Endothelial cell (in vitro differentiated cells): ENCODE data around the gene DXO. TPM values are rescaled to one million over a fixed set of nuclear protein-coding genes. Genes with fewer than 3 reads are reported as not detected.
"Not testable (repeated sequence)": the region's sequence is repeated elsewhere in the genome, so short reads cannot be mapped to it uniquely, and the experiment has no call there.

Source experiments
- DNase-seq: peaks from one replicate; pipeline ENCODE4 v3.0.0; 2021; ENCODE audit warnings: low spot score
- H3K27ac Mint-ChIP-seq: one replicate; pipeline ENCODE4 v1.8.0; 2021; ENCODE audit warnings: mixed read lengths, inconsistent platforms; ENCODE audit not compliant: unreplicated experiment
- H3K27me3 Mint-ChIP-seq: one replicate; pipeline ENCODE4 v1.8.0; 2021; ENCODE audit warnings: mild to moderate bottlenecking, moderate library complexity, mixed read lengths, inconsistent platforms; ENCODE audit not compliant: unreplicated experiment
- H3K36me3 Mint-ChIP-seq: one replicate; pipeline ENCODE4 v1.8.0; 2021; ENCODE audit warnings: mild to moderate bottlenecking, low read depth, mixed read lengths, inconsistent platforms; ENCODE audit not compliant: unreplicated experiment
- H3K4me1 Mint-ChIP-seq: one replicate; pipeline ENCODE4 v1.8.0; 2021; ENCODE audit warnings: mild to moderate bottlenecking, mixed read lengths, inconsistent platforms; ENCODE audit not compliant: unreplicated experiment
- H3K4me3 Mint-ChIP-seq: one replicate; pipeline ENCODE4 v1.8.0; 2021; ENCODE audit warnings: mild to moderate bottlenecking, mixed read lengths, inconsistent platforms; ENCODE audit not compliant: unreplicated experiment
- H3K9me3 Mint-ChIP-seq: one replicate; pipeline ENCODE4 v1.8.0; 2021; ENCODE audit warnings: mixed read lengths, inconsistent platforms; ENCODE audit not compliant: unreplicated experiment
- long read RNA-seq: library from polyadenylated mRNA; unstranded; transcript quantifications from one replicate; pipeline ENCODE4 v2.0.0, GENCODE V29; 2020; ENCODE audit not compliant: unreplicated experiment
- total RNA-seq: library from RNA; stranded (reverse); fragmentation: NEBNext Ultra II Directional; extraction: Animal tissue kit (Norgen Biotek cat#: 25700); gene quantifications from one replicate; pipeline ENCODE4 v1.2.1, GENCODE V29; 2021; ENCODE audit not compliant: unreplicated experiment
- TF ChIP-seq, protein P1 (sequence below): fragments of 200-600 bp; sonication (generic); IDR thresholded peaks from one replicate; pipeline ENCODE4 v1.5.0; 2021; ENCODE audit warnings: antibody characterized with exemption; ENCODE audit not compliant: unreplicated experiment

DXO gene
- total RNA-seq, result 12.6 TPM
- long read RNA-seq, partial matches to known transcripts, result 0 of 5 reads
- long read RNA-seq, other reads (novel, unspliced or antisense), result 3 of 5 reads

DNA sequence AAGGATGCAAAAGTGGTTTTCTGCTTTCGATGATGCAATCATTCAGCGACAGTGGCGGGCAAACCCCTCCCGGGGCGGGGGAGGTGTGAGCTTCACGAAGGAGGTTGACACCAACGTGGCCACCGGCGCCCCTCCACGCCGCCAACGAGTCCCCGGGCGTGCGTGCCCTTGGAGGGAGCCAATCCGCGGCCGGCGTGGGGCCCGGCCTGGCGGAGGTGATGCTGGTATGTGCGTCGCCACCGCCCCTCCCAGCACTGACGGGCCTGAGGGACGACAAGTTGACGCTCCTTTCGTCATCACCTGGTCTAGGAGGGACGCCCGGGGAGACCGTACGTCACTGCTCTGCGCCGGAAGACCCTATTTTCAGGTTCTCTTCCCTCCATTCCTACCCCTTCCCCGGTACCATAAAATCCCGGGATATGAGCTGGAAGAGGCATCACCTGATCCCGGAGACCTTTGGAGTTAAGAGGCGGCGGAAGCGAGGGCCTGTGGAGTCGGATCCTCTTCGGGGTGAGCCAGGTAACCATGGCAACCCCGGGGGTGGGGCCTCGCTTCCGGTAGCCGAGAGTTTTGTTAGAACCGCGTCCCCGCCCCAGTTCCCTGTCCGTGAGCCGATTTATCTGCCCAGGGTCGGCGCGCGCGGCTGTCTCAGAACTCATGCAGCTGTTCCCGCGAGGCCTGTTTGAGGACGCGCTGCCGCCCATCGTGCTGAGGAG is at the start of gene DXO:
Gene DXO (minus strand): TSS at position 146 of the 716 bp plus-strand sequence. CDS start 463 bp downstream, outside the sequence.
- DNase-seq, result peak; percentile 80
- peaks cover 22% of the 10 kb centered on the region for H3K36me3 Mint-ChIP-seq

DNA sequence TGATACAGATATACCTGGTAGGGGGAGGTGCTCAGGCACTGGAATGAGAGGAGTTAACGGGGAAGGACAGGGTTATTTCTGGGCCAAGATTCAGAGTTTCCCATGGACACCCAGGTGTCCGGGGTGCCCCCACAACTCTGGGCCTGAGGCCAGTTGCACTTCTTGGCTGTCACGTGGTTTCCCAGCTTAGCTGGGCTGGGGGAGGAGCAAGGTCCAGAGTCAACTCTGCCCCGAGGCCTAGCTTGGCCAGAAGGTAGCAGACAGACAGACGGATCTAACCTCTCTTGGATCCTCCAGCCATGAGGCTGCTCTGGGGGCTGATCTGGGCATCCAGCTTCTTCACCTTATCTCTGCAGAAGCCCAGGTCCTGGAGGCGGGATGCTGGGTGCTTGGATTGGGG is 42.6 kb upstream of the DXO start, which contains the start of gene C4B:
Gene C4B (plus strand): TSS at position 249 of the 400 bp plus-strand sequence. CDS start 51 bp downstream, at position 300.
- not testable (repeated sequence) for H3K36me3 Mint-ChIP-seq, H3K4me3 Mint-ChIP-seq, H3K4me1 Mint-ChIP-seq, DNase-seq, H3K9me3 Mint-ChIP-seq, H3K27me3 Mint-ChIP-seq, H3K27ac Mint-ChIP-seq

More for the DNA sequence above, at the start of gene DXO:
- Mint-ChIP-seq H3K27me3 (peaks cover 10% of the 10 kb centered on the region), H3K4me3 (peak within 1 kb of the TSS; percentile 87), H3K27ac (peak within 1 kb of the TSS; percentile 98), H3K4me1 (peaks cover 10% of the 10 kb centered on the region), H3K9me3 (no peaks in the 10 kb centered on the region)
- TF ChIP-seq, protein P1, sequence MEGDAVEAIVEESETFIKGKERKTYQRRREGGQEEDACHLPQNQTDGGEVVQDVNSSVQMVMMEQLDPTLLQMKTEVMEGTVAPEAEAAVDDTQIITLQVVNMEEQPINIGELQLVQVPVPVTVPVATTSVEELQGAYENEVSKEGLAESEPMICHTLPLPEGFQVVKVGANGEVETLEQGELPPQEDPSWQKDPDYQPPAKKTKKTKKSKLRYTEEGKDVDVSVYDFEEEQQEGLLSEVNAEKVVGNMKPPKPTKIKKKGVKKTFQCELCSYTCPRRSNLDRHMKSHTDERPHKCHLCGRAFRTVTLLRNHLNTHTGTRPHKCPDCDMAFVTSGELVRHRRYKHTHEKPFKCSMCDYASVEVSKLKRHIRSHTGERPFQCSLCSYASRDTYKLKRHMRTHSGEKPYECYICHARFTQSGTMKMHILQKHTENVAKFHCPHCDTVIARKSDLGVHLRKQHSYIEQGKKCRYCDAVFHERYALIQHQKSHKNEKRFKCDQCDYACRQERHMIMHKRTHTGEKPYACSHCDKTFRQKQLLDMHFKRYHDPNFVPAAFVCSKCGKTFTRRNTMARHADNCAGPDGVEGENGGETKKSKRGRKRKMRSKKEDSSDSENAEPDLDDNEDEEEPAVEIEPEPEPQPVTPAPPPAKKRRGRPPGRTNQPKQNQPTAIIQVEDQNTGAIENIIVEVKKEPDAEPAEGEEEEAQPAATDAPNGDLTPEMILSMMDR, result no peak

DNA sequence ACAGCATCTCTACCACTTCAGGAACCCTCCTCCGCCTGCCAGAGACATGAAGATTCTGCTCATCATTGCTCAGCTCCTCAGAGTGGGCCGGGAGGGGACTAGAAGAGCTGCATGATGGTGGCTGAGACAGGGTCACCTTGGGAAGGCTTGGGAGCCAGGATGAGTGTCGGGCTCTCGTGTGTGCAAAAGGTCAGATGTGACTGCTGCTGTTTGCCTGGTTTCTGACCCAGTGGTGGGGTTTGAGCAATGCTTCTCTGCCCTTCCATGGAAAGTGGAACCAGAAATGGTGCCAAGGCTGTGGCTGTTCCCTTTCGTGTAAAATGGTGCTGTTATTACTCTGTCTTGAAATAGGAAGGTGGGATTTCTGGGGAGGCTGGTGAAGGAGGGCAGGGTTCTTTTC is 41.8 kb upstream of the DXO start:
- not testable (repeated sequence) for H3K27me3 Mint-ChIP-seq, H3K36me3 Mint-ChIP-seq, DNase-seq, H3K27ac Mint-ChIP-seq, H3K9me3 Mint-ChIP-seq, H3K4me1 Mint-ChIP-seq, H3K4me3 Mint-ChIP-seq

DNA sequence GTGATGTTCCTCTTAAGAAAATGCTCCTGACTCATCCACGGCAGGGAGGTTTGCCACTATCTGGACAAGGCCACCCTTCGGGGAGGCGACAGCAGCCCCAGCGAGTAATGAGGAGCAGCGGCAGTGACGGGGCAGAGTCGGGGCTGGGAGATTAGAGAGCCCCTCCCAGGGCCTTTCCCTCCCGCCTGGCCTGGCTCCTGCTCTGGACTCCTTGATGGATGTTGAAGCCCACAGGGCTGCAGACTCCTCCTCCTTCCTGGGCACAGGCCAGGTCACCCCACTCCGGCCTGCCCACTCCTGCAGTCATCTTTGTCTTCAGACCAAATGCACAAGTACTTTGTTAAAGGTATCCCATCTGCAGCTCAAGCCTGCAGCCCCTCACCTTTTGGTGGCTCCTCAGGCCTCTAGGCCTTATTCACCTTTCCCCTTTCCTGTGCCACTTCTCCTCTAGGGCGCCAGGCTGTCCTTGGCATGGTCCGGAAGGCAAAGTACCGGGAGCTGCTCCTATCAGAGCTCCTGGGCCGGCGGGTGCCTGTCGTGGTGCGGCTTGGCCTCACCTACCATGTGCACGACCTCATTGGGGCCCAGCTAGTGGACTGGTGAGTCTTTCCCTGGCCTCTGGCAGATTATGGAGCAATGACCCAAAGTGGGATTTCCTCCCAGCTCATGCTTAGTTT is 41.1 kb upstream of the DXO start:
- not testable (repeated sequence) for H3K36me3 Mint-ChIP-seq, DNase-seq, H3K4me3 Mint-ChIP-seq, H3K9me3 Mint-ChIP-seq, H3K4me1 Mint-ChIP-seq, H3K27me3 Mint-ChIP-seq, H3K27ac Mint-ChIP-seq

DNA sequence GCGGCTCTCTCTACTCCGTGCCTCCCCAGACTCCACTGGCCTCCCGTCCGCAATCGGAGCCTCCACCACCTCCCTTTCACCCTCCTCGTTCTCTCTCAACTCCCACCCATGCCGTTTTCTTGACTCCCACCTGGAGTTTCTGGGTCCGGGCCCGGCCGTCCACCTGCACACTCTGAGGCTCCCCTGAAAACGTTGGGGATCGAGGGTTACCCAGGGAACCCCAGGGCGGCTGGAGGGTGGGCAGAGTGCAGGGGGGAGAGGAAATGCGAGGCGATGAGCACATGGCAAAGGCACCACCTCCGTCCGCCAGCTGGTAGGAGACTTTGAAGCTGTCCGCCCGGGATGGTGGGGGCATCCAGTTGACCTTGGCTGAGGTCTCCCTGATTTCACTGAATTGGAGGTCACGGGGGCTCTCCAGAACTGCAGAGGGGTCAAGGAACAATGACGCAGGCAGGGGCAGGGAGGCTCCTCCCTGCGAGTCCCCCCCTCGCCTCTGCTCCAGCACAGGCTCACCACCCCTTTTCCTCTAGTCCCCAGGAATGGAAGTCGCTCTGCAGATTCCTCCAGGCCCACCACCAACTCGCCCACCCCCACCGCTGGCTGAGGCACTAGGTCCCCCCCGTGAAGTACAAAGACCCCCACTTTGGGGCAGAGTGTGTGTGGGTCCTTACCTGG is 39.1 kb upstream of the DXO start:
- not testable (repeated sequence) for DNase-seq, H3K9me3 Mint-ChIP-seq, H3K27ac Mint-ChIP-seq, H3K27me3 Mint-ChIP-seq, H3K4me3 Mint-ChIP-seq, H3K36me3 Mint-ChIP-seq, H3K4me1 Mint-ChIP-seq

DNA sequence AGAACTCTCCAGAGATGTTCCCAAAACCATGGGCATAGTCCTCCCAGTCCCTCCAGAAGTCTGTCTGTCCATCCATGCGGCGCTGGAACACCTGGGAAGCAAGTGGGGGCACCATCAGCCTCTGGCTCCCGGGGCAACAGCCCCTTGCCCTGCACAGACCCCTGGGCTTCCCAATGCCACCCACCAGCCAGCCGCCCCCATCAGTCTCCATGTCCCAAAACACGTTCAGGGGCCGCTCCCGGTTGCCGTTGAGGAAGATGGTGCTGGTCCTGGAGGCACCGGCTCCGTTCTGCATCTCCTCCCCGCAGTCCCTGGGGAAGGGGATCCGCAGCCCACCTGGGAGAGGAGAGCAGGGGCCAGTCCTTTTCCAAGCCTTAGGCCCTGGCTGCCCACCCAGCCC is 37.6 kb upstream of the DXO start:
- DNase-seq, H3K4me1 Mint-ChIP-seq, H3K36me3 Mint-ChIP-seq, H3K4me3 Mint-ChIP-seq, H3K27me3 Mint-ChIP-seq, H3K9me3 Mint-ChIP-seq, H3K27ac Mint-ChIP-seq: not testable (repeated sequence)

DNA sequence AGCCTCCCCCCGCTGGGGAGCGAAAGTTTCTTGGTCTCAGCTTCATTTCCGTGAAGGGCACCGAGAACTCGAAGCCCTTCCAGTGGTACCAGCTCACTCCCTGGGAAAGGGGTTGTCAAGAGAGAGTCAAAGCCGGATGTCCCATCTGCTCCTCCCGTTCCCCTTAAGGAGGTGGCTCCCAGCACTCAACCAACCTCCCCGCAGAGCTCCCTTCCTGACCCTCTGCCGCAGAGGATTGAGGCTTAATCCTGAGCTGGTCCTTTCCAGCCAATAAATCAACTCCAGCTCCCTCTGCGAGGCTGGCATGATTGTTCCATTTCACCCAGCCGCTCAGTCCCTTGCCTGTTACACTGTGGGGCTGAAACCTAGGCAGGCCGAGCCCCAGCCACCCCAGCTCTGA is 36.7 kb upstream of the DXO start:
- not testable (repeated sequence) for H3K27me3 Mint-ChIP-seq, H3K4me1 Mint-ChIP-seq, H3K36me3 Mint-ChIP-seq, H3K4me3 Mint-ChIP-seq, DNase-seq, H3K27ac Mint-ChIP-seq, H3K9me3 Mint-ChIP-seq

DNA sequence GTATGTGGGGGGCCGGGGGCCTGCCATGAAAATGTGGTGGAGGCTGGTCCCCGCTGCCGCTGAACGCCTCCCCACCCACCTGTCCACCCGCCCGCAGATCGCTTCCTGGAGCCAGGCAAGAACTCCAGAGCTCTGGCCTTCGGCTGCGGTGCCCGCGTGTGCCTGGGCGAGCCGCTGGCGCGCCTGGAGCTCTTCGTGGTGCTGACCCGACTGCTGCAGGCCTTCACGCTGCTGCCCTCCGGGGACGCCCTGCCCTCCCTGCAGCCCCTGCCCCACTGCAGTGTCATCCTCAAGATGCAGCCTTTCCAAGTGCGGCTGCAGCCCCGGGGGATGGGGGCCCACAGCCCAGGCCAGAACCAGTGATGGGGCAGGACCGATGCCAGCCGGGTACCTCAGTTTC is 36.1 kb upstream of the DXO start:
- H3K36me3 Mint-ChIP-seq, H3K9me3 Mint-ChIP-seq, H3K4me1 Mint-ChIP-seq, DNase-seq, H3K27me3 Mint-ChIP-seq, H3K4me3 Mint-ChIP-seq, H3K27ac Mint-ChIP-seq: not testable (repeated sequence)

DNA sequence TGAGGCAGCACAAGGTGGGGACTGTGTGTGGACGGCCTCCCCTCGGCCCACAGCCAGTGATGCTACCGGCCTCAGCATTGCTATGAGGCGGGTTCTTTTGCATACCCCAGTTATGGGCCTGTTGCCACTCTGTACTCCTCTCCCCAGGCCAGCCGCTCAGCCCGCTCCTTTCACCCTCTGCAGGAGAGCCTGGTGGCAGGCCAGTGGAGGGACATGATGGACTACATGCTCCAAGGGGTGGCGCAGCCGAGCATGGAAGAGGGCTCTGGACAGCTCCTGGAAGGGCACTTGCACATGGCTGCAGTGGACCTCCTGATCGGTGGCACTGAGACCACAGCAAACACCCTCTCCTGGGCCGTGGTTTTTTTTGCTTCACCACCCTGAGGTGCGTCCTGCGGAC is 35.1 kb upstream of the DXO start:
- not testable (repeated sequence) for H3K9me3 Mint-ChIP-seq, H3K27me3 Mint-ChIP-seq, DNase-seq, H3K36me3 Mint-ChIP-seq, H3K4me3 Mint-ChIP-seq, H3K27ac Mint-ChIP-seq, H3K4me1 Mint-ChIP-seq

DNA sequence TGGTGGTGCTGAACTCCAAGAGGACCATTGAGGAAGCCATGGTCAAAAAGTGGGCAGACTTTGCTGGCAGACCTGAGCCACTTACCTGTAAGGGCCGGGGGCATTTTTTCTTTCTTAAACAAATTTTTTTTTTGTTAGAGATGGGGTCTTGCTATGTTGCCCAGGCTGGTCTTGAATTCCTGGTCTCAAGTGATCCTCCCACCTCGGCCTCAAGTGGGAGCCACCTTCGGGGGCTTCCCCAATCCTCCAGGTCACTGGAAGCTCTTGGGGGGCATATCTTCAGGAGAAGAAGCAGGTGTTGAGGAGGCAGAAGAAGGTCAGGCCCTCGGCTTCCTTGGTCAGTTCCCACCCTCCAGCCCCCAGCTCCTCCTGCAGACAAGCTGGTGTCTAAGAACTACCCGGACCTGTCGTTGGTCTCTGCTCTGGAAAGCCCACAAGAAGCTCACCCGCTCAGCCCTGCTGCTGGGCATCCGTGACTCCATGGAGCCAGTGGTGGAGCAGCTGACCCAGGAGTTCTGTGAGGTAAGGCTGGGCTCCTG is 34.1 kb upstream of the DXO start:
- H3K4me1 Mint-ChIP-seq, H3K27me3 Mint-ChIP-seq, H3K9me3 Mint-ChIP-seq, H3K4me3 Mint-ChIP-seq, H3K36me3 Mint-ChIP-seq, DNase-seq, H3K27ac Mint-ChIP-seq: not testable (repeated sequence)

DNA sequence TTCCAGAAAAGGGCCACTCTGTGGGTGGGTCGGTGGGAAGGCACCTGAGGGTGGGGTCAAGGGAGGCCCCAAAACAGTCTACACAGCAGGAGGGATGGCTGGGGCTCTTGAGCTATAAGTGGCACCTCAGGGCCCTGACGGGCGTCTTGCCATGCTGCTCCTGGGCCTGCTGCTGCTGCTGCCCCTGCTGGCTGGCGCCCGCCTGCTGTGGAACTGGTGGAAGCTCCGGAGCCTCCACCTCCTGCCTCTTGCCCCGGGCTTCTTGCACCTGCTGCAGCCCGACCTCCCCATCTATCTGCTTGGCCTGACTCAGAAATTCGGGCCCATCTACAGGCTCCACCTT is 33.6 kb upstream of the DXO start:
- not testable (repeated sequence) for H3K27ac Mint-ChIP-seq, H3K9me3 Mint-ChIP-seq, H3K36me3 Mint-ChIP-seq, H3K4me1 Mint-ChIP-seq, DNase-seq, H3K27me3 Mint-ChIP-seq, H3K4me3 Mint-ChIP-seq
